ENCODE results near the gene PUDP.

GRCh38 chrX:7109049-7109531 lies 38.9 kb downstream of the PUDP start:
- TF ChIP-seq POLR2A (IDR thresholded peaks at IDR 0.05) (no peak), CTCF (IDR thresholded peaks at IDR 0.05) (no peak)

All from adrenal gland (tissue), 5 donors.